GM19099 (cell line): ENCODE data around the gene IQCK.

ENCODE experiments used
- POLR2A ChIP-seq: IDR thresholded peaks from 3 replicates; pipeline ENCODE4 v1.6.1; 2011; ENCODE audit warnings: low read depth; ENCODE audit not compliant: insufficient read length; ENCODE audit errors: extremely low read depth

The IQCK gene

GRCh38 chr16:19844945-19845641 is 127.0 kb downstream of the IQCK start:
- TF ChIP-seq POLR2A, result no peak

- TF ChIP-seq POLR2A, result no peak
These were observed 128.4 kb downstream of the IQCK start for GRCh38 chr16:19846436-19846835.

- TF ChIP-seq POLR2A, result no peak
These were observed 130.7 kb downstream of the IQCK start for GRCh38 chr16:19848756-19849155.

GRCh38 chr16:19850131-19850817 is 132.2 kb downstream of the IQCK start:
- TF ChIP-seq POLR2A, result no peak

GRCh38 chr16:19851476-19851875 is 133.4 kb downstream of the IQCK start:
- no peak for TF ChIP-seq POLR2A

- TF ChIP-seq POLR2A, result no peak
These were observed 135.2 kb downstream of the IQCK start for GRCh38 chr16:19853132-19853741.

- no peak for TF ChIP-seq POLR2A
These were observed 135.9 kb downstream of the IQCK start for GRCh38 chr16:19853742-19854542.

- no peak for TF ChIP-seq POLR2A
These were observed 136.4 kb downstream of the IQCK start for GRCh38 chr16:19854543-19854876.

- TF ChIP-seq POLR2A, result no peak
These were observed 138.0 kb downstream of the IQCK start for GRCh38 chr16:19856120-19856519.

- no peak for TF ChIP-seq POLR2A
These were observed 139.7 kb downstream of the IQCK start for GRCh38 chr16:19857593-19858339.

- no peak for TF ChIP-seq POLR2A
These were observed 140.4 kb downstream of the IQCK start for GRCh38 chr16:19858340-19859018.

- no peak for TF ChIP-seq POLR2A
These were observed 141.1 kb downstream of the IQCK start for GRCh38 chr16:19859166-19859565.

GRCh38 chr16:19859603-19860002 is 141.5 kb downstream of the IQCK start:
- TF ChIP-seq POLR2A, result no peak
